Gastroesophageal sphincter (tissue), 4 donors: ENCODE results near the gene BAMBI. TPM values are rescaled to one million over a fixed set of nuclear protein-coding genes. Genes with fewer than 3 reads are reported as not detected.

Source experiments
- ATAC-seq: fragments of 150-250 bp; one replicate; pipeline ENCODE4 v1.9.1; 2016; ENCODE audit warnings: mild to moderate bottlenecking, moderate library complexity
- H3K27ac ChIP-seq, 4 donors: fragments of 200-600 bp; sonication (generic) in 3 of 4; 1 replicate in 3 of 4; 2 replicates in 1 of 4; pipeline ENCODE4 v1.5.1; 2016 to 2019
- H3K27me3 ChIP-seq: fragments of 200-600 bp; sonication (generic); one replicate; pipeline ENCODE4 v1.5.1; 2019
- H3K36me3 ChIP-seq, 2 donors: fragments of 200-600 bp; sonication (generic); one replicate each; pipeline ENCODE4 v1.5.1; 2019; ENCODE audit warnings: control low read depth in 1 of 2
- H3K4me1 ChIP-seq, 3 donors: fragments of 200-600 bp; sonication (generic); 1 replicate in 2 of 3; 2 replicates in 1 of 3; pipeline ENCODE4 v1.5.1; 2016 to 2019; ENCODE audit warnings: control low read depth in 2 of 3
- H3K4me3 ChIP-seq, 2 donors: fragments of 200-600 bp; sonication (generic); one replicate each; pipeline ENCODE4 v1.5.1; 2019; ENCODE audit warnings: mild to moderate bottlenecking in 1 of 2, moderate library complexity in 1 of 2
- H3K9me3 ChIP-seq, 3 donors: fragments of 200-600 bp; sonication (generic); one replicate each; pipeline ENCODE4 v1.5.1; 2017 to 2019; ENCODE audit warnings: control low read depth in 2 of 3
- CTCF ChIP-seq, 4 experiments: fragments of 200-600 bp in 2 of 4; fragments of 450-650 bp in 2 of 4; sonication (generic) in 1 of 4; IDR thresholded peaks; one replicate each; pipeline ENCODE4 v1.5.1; 2017 to 2019; ENCODE audit warnings: antibody characterized with exemption in 4 of 4, mild to moderate bottlenecking in 2 of 4, moderate library complexity in 2 of 4
- EP300 ChIP-seq: sonication (generic); formaldehyde crosslinking; IDR thresholded peaks from one replicate; pipeline ENCODE4 v1.6.1; 2017; ENCODE audit warnings: antibody characterized with exemption, mild to moderate bottlenecking
- POLR2A ChIP-seq, 2 donors: fragments of 450-650 bp; IDR thresholded peaks; one replicate each; pipeline ENCODE4 v1.6.1; 2017; ENCODE audit warnings: antibody characterized with exemption in 2 of 2, mild to moderate bottlenecking in 2 of 2, moderate library complexity in 1 of 2
- POLR2AphosphoS5 ChIP-seq: sonication (generic); formaldehyde crosslinking; IDR thresholded peaks from one replicate; pipeline ENCODE4 v1.6.1; 2017; ENCODE audit warnings: antibody characterized with exemption
- WGBS, 2 donors: methylation state at CpG; one replicate each; pipeline ENCODE4 v1.1.5; 2018; ENCODE audit warnings: low coverage in 1 of 2; 5-methylcytosine and 5-hydroxymethylcytosine counted together
- total RNA-seq, 4 donors: library from RNA; depleted of rRNA; stranded (reverse); fragments of >200 nt; gene quantifications; one replicate each; pipeline ENCODE4 v1.1.0, GENCODE V29; 2016

BAMBI gene
- total RNA-seq, 4 donors from 2014 or later, result 5.6 to 6.0 (median 5.8) TPM

DNA sequence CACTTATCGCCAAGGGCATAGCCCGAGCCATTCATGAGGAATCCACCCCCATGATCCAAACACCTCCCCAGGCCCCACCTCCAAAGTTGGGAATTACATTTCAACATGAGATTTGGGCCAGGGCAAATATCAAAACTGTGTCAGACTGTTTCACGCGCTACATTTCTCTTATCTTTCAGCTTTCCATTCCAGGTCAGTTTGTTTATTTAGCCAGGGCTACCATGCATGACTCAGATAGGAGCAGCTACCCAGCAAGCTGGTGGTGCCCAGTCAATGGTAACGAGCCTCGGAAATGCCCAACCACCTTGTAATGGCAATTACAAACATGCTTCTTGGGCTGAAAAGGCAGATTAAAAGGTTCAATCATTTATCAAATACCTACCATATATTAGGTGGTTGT is 43.6 kb upstream of the BAMBI start:
- H3K36me3 ChIP-seq, result no peaks in the 10 kb centered on the region
- H3K4me3 ChIP-seq, result no peak overlapping the region
- WGBS, 2 donors, result 85% methylated on average over 6 of the region's 6 CpGs; no CpG with 5 or more reads in 1 of the 2 donors
- no peak for TF ChIP-seq POLR2AphosphoS5
- peaks cover 0 to 9% (median 0%) of the 10 kb centered on the region in 3 donors for H3K9me3 ChIP-seq
- peaks cover 6% of the 10 kb centered on the region for H3K27me3 ChIP-seq
- no peak overlapping the region for H3K27ac ChIP-seq
- no peaks in the 10 kb centered on the region for H3K4me1 ChIP-seq
- ATAC-seq, result no peak

- Histone ChIP-seq H3K27ac (no peak overlapping the region), H3K9me3 (peaks cover 0 to 10% (median 0%) of the 10 kb centered on the region in 3 donors), H3K4me1 (no peaks in the 10 kb centered on the region), H3K27me3 (no peaks in the 10 kb centered on the region), H3K36me3 (no peaks in the 10 kb centered on the region), H3K4me3 (no peak overlapping the region)
- TF ChIP-seq POLR2A (IDR thresholded peaks at IDR 0.05), result no peak
- TF ChIP-seq EP300, result no peak
- no peak for TF ChIP-seq POLR2AphosphoS5
- no peak for TF ChIP-seq CTCF (IDR thresholded peaks at IDR 0.05)
- no peak for ATAC-seq
- WGBS, 2 donors, result 67% methylated on average over 5 of the region's 5 CpGs; no CpG with 5 or more reads in 1 of the 2 donors
These were observed 40.0 kb upstream of the BAMBI start for GRCh38 chr10:28637346-28637745.

- Histone ChIP-seq H3K4me1 (no peaks in the 10 kb centered on the region), H3K9me3 (peaks cover 0 to 10% (median 0%) of the 10 kb centered on the region in 3 donors), H3K27ac (no peak overlapping the region), H3K27me3 (no peaks in the 10 kb centered on the region), H3K4me3 (no peak overlapping the region), H3K36me3 (no peaks in the 10 kb centered on the region)
- ATAC-seq, result no peak
- TF ChIP-seq CTCF (IDR thresholded peaks at IDR 0.05) (no peak), POLR2A (IDR thresholded peaks at IDR 0.05) (no peak), EP300 (no peak), POLR2AphosphoS5 (no peak)
These were observed 38.9 kb upstream of the BAMBI start for GRCh38 chr10:28638392-28638791.

- no peak overlapping the region for H3K27ac ChIP-seq
- H3K4me3 ChIP-seq, result no peak overlapping the region
- TF ChIP-seq EP300, result no peak
- TF ChIP-seq POLR2AphosphoS5, result no peak
- TF ChIP-seq POLR2A (IDR thresholded peaks at IDR 0.05), result no peak
- no peak for TF ChIP-seq CTCF (IDR thresholded peaks at IDR 0.05)
- H3K36me3 ChIP-seq, result no peaks in the 10 kb centered on the region
- H3K27me3 ChIP-seq, result no peaks in the 10 kb centered on the region
- H3K4me1 ChIP-seq, result no peaks in the 10 kb centered on the region
- 79% methylated on average over 2 of the region's 2 CpGs; no CpG with 5 or more reads in 1 of the 2 donors for WGBS, 2 donors
- no peak for ATAC-seq
- H3K9me3 ChIP-seq, result peaks cover 0 to 10% (median 0%) of the 10 kb centered on the region in 3 donors
These were observed 36.8 kb upstream of the BAMBI start for GRCh38 chr10:28640551-28640950.

GRCh38 chr10:28644647-28645046 is 32.7 kb upstream of the BAMBI start:
- no peak for TF ChIP-seq EP300
- TF ChIP-seq POLR2A (IDR thresholded peaks at IDR 0.05), result no peak
- TF ChIP-seq POLR2AphosphoS5, result no peak
- no peak for TF ChIP-seq CTCF (IDR thresholded peaks at IDR 0.05)
- peaks cover 0 to 12% (median 0%) of the 10 kb centered on the region in 3 donors for H3K9me3 ChIP-seq
- H3K27me3 ChIP-seq, result no peaks in the 10 kb centered on the region
- H3K27ac ChIP-seq, result no peak overlapping the region
- no peak overlapping the region for H3K4me3 ChIP-seq
- ATAC-seq, result no peak
- 61 to 100% methylated on average over 2 of the region's 5 CpGs for WGBS, 2 donors
- no peaks in the 10 kb centered on the region for H3K36me3 ChIP-seq
- no peaks in the 10 kb centered on the region for H3K4me1 ChIP-seq
